IMR-90 (cell line): ENCODE data around the gene VPS37C. TPM values are rescaled to one million over a fixed set of nuclear protein-coding genes. Genes with fewer than 3 reads are reported as not detected.

ENCODE experiments used
- ATAC-seq: fragments of 200-7000 bp; cut with Tn5 transposase; 2 replicates; pipeline ENCODE4 v1.9.1; 2020; ENCODE audit warnings: low read depth, mild to moderate bottlenecking, moderate library complexity
- BruUV-seq: library from RNA; stranded (reverse); fragments of 400-500 nt; replicated peaks from 2 replicates; lab custom pipeline; 2021; lab: Mats Ljungman, UMichigan
- CTCF ChIA-PET: fragments of 300-600 bp; formaldehyde crosslinking; extraction: SDS; loops from one replicate; lab custom pipeline; 2021; ENCODE audit warnings: antibody characterized with exemption; lab: Yijun Ruan, JAX
- POLR2A ChIA-PET: fragments of 300-600 bp; sonication (Branson Sonifier 250); formaldehyde crosslinking; loops from one replicate; lab custom pipeline; 2022; ENCODE audit warnings: antibody characterized with exemption; ENCODE audit not compliant: unreplicated experiment; lab: Charles Lee
- DNase-seq: peaks from one replicate; pipeline ENCODE4 v3.0.0; 2013
- H2AFZ ChIP-seq: replicated peaks from 2 replicates; pipeline ENCODE3; 2013; ENCODE audit warnings: low read length, mild to moderate bottlenecking; ENCODE audit not compliant: poor library complexity
- H2AK5ac ChIP-seq: 2 replicates; pipeline ENCODE4 v1.6.1; 2013; ENCODE audit warnings: low read depth, low read length, inconsistent platforms
- H2AK9ac ChIP-seq: replicated peaks from 2 replicates; pipeline ENCODE3; 2013; ENCODE audit warnings: mild to moderate bottlenecking, low read depth, low read length, moderate library complexity; ENCODE audit not compliant: poor library complexity
- H2BK120ac ChIP-seq: 2 replicates; pipeline ENCODE4 v1.6.1; 2013; ENCODE audit warnings: low read depth, low read length, inconsistent platforms
- H2BK15ac ChIP-seq: 3 replicates; pipeline ENCODE4 v1.6.1; 2013; ENCODE audit warnings: low read depth, low read length, inconsistent platforms
- H2BK20ac ChIP-seq: 2 replicates; pipeline ENCODE4 v1.6.1; 2013; ENCODE audit warnings: low read depth, mild to moderate bottlenecking, inconsistent platforms, low read length, moderate library complexity
- H2BK5ac ChIP-seq: 2 replicates; pipeline ENCODE4 v1.6.1; 2013; ENCODE audit warnings: mild to moderate bottlenecking, low read depth, low read length, inconsistent platforms; ENCODE audit not compliant: poor library complexity, severe bottlenecking
- H3K14ac ChIP-seq: replicated peaks from 2 replicates; pipeline ENCODE4 v1.6.1; 2013; ENCODE audit warnings: low read depth, low read length, inconsistent platforms
- H3K18ac ChIP-seq: 2 replicates; pipeline ENCODE4 v1.6.1; 2013; ENCODE audit warnings: low read depth, low read length, control low read depth
- H3K23ac ChIP-seq: 2 replicates; pipeline ENCODE4 v1.6.1; 2013; ENCODE audit warnings: low read depth, low read length, inconsistent platforms
- H3K27ac ChIP-seq: 2 replicates; pipeline ENCODE4 v1.5.1; 2013; ENCODE audit warnings: mild to moderate bottlenecking, control low read depth, low read length; ENCODE audit not compliant: insufficient read depth
- H3K27me3 ChIP-seq: 2 replicates; pipeline ENCODE4 v1.6.1; 2013; ENCODE audit warnings: low read length; ENCODE audit not compliant: control insufficient read depth, insufficient read depth
- H3K36me3 ChIP-seq: 2 replicates; pipeline ENCODE4 v1.6.1; 2013; ENCODE audit warnings: low read length, mixed read lengths; ENCODE audit not compliant: control insufficient read depth, insufficient read depth
- H3K4ac ChIP-seq: 2 replicates; pipeline ENCODE4 v1.6.1; 2013; ENCODE audit warnings: low read depth, low read length, inconsistent platforms
- H3K4me1 ChIP-seq: 2 replicates; pipeline ENCODE4 v1.6.1; 2013; ENCODE audit warnings: low read length, mixed read lengths; ENCODE audit not compliant: control insufficient read depth, insufficient read depth
- H3K4me2 ChIP-seq: 2 replicates; pipeline ENCODE4 v1.6.1; 2013; ENCODE audit warnings: low read depth, mild to moderate bottlenecking, control low read depth, low read length, moderate library complexity
- H3K4me3 ChIP-seq: 2 replicates; pipeline ENCODE4 v1.5.1; 2013; ENCODE audit warnings: low read depth, mild to moderate bottlenecking, control low read depth, low read length, moderate library complexity; ENCODE audit not compliant: insufficient read depth
- H3K56ac ChIP-seq: 2 replicates; pipeline ENCODE4 v1.6.1; 2013; ENCODE audit warnings: low read length, inconsistent platforms; ENCODE audit not compliant: insufficient read depth; ENCODE audit errors: extremely low read depth
- H3K79me1 ChIP-seq, 2 experiments: 2 replicates each; pipeline ENCODE4 v1.6.1; 2013; ENCODE audit warnings: low read length in 2 of 2, inconsistent platforms in 1 of 2, low read depth in 1 of 2
- H3K9ac ChIP-seq: 2 replicates; pipeline ENCODE4 v1.6.1; 2013; ENCODE audit warnings: low read depth, low read length, control low read depth
- H3K9me1 ChIP-seq: 2 replicates; pipeline ENCODE4 v1.6.1; 2013; ENCODE audit warnings: low read length, inconsistent platforms; ENCODE audit not compliant: insufficient read depth
- H3K9me3 ChIP-seq: 2 replicates; pipeline ENCODE4 v1.6.1; 2013; ENCODE audit warnings: low read length; ENCODE audit not compliant: control insufficient read depth, insufficient read depth
- H4K20me1 ChIP-seq: 2 replicates; pipeline ENCODE4 v1.6.1; 2013; ENCODE audit warnings: low read length, inconsistent platforms; ENCODE audit not compliant: insufficient read depth
- H4K5ac ChIP-seq: 2 replicates; pipeline ENCODE4 v1.6.1; 2013; ENCODE audit warnings: mild to moderate bottlenecking, low read depth, low read length, control low read depth
- H4K8ac ChIP-seq, 2 experiments: 2 replicates each; pipeline ENCODE4 v1.6.1; 2013; ENCODE audit warnings: low read depth in 2 of 2, low read length in 2 of 2, control low read depth in 1 of 2, inconsistent platforms in 1 of 2
- H4K91ac ChIP-seq: 2 replicates; pipeline ENCODE4 v1.6.1; 2013; ENCODE audit warnings: low read depth, low read length, inconsistent platforms; ENCODE audit not compliant: insufficient read depth
- BHLHE40 ChIP-seq: fragments of 150-350 bp; IDR thresholded peaks from 2 replicates; pipeline ENCODE4 v1.6.1; 2016; ENCODE audit warnings: mild to moderate bottlenecking, low read depth, low read length
- CEBPB ChIP-seq: IDR thresholded peaks from 2 replicates; pipeline ENCODE4 v1.6.1; 2012; ENCODE audit warnings: low read depth, low read length, improper control_type of control experiment
- CHD1 ChIP-seq: IDR thresholded peaks from 2 replicates; pipeline ENCODE4 v1.6.1; 2012; ENCODE audit warnings: low read depth, low read length, improper control_type of control experiment
- MAFK ChIP-seq: IDR thresholded peaks from 2 replicates; pipeline ENCODE4 v1.6.1; 2012; ENCODE audit warnings: low read depth, low read length, improper control_type of control experiment
- POLR2A ChIP-seq: IDR thresholded peaks from 2 replicates; pipeline ENCODE4 v1.6.1; 2012; ENCODE audit warnings: mild to moderate bottlenecking, low read depth, low read length
- RFX5 ChIP-seq: IDR thresholded peaks from 2 replicates; pipeline ENCODE4 v1.8.0; 2012; ENCODE audit warnings: low read depth, mild to moderate bottlenecking, low read length, moderate library complexity
- WGBS, 2 experiments: methylation state at CpG; one replicate each; pipeline versions ENCODE4 v1.1.5 to v1.1.7; 2013; ENCODE audit warnings: missing lambda C conversion rate in 2 of 2; ENCODE audit not compliant: insufficient read length in 1 of 2; ENCODE audit errors: extremely low coverage in 2 of 2; 5-methylcytosine and 5-hydroxymethylcytosine counted together
- dilution Hi-C: fragments of 300-500 bp; cut with HindIII; formaldehyde crosslinking; loops from one replicate; pipeline ENCODE4 v1.14.3; 2018; ENCODE audit warnings: low sequenced_read_pairs; ENCODE audit not compliant: unreplicated experiment
- in situ Hi-C: fragments of 300-500 bp; cut with MboI; formaldehyde crosslinking; loops from 3 replicates; pipeline ENCODE4 v1.14.3; 2019; ENCODE audit warnings: low sequenced_read_pairs, inconsistent platforms, mixed read lengths
- intact Hi-C: fragments of 100-400 bp; cut with micrococcal nuclease; formaldehyde crosslinking; loops from 2 replicates; pipeline ENCODE4 v1.10.0; 2022
- polyA plus RNA-seq, 3 experiments: library from polyadenylated mRNA; depleted of rRNA; stranded (reverse); fragments of >200 nt; gene quantifications; 2 replicates each; pipeline ENCODE4 v1.2.3, GENCODE V29; 2012; ENCODE audit warnings: low replicate concordance in 1 of 3
- total RNA-seq: library from RNA; depleted of rRNA; stranded (reverse); fragments of >200 nt; gene quantifications from 2 replicates; pipeline ENCODE4 v1.2.3, GENCODE V29; 2012
- TF ChIP-seq, protein P1 (sequence below): fragments of 150-350 bp; IDR thresholded peaks from 2 replicates; pipeline ENCODE4 v1.6.1; 2016; ENCODE audit warnings: low read depth, mild to moderate bottlenecking, low read length, moderate library complexity, borderline replicate concordance
- TF ChIP-seq, protein P2 (sequence below): conservative IDR thresholded peaks from 2 replicates; pipeline ENCODE4 v1.5.1; 2012; ENCODE audit warnings: mild to moderate bottlenecking, low read depth, low read length, improper control_type of control experiment

VPS37C gene
- total and polyA plus RNA-seq, 2 of the 4 experiments (the other 2 are of a cell fraction), result 3.2 to 13.2 TPM

DNA sequence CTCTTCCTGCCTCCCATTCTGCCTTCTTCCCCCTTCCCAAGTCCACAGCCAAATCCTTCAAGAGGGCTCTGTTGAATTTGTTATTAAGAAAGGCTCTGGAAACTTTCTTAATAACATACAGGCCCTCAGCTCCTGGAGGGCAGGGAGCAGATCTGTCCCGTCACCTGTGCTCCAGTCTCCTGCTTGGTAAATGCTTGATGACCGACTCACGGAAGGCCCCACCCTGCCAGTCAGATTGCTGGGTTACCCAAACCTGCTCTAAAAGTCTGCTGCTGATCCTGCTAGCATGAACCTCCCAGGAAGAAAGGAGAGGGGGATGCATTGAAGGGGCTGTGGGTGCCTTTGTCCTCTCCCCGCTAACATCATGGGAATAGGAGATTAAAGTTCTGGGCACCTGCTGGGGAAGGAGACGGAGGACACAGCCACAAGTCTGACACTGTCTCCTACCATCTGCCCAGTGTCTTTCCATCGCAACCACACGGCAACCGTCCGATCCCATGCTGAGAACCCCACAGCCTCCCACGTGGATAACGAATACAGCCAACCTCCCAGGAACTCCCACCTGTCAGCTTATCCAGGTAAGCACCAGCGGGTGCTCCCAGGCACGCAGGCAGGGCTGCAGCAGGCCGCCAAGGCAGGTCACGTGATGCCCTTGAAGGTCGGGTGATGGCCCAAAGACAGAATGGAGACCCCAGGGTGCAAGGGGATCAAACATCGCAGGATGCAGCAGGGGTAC is 36.5 kb downstream of the VPS37C start:
- H4K8ac ChIP-seq, result no peak overlapping the region
- H4K20me1 ChIP-seq, result peaks cover 11% of the 10 kb centered on the region
- H2BK120ac ChIP-seq, result no peak overlapping the region
- no peak overlapping the region for H3K56ac ChIP-seq
- H3K79me1 ChIP-seq, result peaks cover 3 to 10% of the 10 kb centered on the region in 2 experiments; a peak in 1 of 4 replicates
- H3K27me3 ChIP-seq, result peaks cover 11% of the 10 kb centered on the region; the same call in 1 of the 2 replicates
- H3K4ac ChIP-seq, result no peak overlapping the region
- TF ChIP-seq MAFK, result no peak
- TF ChIP-seq, protein P1, sequence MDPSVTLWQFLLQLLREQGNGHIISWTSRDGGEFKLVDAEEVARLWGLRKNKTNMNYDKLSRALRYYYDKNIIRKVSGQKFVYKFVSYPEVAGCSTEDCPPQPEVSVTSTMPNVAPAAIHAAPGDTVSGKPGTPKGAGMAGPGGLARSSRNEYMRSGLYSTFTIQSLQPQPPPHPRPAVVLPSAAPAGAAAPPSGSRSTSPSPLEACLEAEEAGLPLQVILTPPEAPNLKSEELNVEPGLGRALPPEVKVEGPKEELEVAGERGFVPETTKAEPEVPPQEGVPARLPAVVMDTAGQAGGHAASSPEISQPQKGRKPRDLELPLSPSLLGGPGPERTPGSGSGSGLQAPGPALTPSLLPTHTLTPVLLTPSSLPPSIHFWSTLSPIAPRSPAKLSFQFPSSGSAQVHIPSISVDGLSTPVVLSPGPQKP, result no peak
- TF ChIP-seq, protein P2, sequence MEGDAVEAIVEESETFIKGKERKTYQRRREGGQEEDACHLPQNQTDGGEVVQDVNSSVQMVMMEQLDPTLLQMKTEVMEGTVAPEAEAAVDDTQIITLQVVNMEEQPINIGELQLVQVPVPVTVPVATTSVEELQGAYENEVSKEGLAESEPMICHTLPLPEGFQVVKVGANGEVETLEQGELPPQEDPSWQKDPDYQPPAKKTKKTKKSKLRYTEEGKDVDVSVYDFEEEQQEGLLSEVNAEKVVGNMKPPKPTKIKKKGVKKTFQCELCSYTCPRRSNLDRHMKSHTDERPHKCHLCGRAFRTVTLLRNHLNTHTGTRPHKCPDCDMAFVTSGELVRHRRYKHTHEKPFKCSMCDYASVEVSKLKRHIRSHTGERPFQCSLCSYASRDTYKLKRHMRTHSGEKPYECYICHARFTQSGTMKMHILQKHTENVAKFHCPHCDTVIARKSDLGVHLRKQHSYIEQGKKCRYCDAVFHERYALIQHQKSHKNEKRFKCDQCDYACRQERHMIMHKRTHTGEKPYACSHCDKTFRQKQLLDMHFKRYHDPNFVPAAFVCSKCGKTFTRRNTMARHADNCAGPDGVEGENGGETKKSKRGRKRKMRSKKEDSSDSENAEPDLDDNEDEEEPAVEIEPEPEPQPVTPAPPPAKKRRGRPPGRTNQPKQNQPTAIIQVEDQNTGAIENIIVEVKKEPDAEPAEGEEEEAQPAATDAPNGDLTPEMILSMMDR, result no peak
- no peak for TF ChIP-seq CEBPB
- TF ChIP-seq CHD1, result no peak
- no peak for TF ChIP-seq POLR2A
- TF ChIP-seq BHLHE40, result no peak
- no peak for TF ChIP-seq RFX5
- H3K14ac ChIP-seq, result no peak overlapping the region
- ATAC-seq, result no peak
- no peaks in the 10 kb centered on the region for H3K36me3 ChIP-seq
- DNase-seq, result no peak
- no peak overlapping the region for H3K27ac ChIP-seq
- H2BK20ac ChIP-seq, result no peak overlapping the region
- in situ Hi-C loops (loop anchor here (5.0 kb wide), 1 partner anchor 63 kb away; no protein-coding TSS in a partner anchor), dilution Hi-C loops (no loop called here), intact Hi-C loops (no loop called here)
- BruUV-seq, result no TSS peak
- no peak overlapping the region for H4K5ac ChIP-seq
- H3K4me1 ChIP-seq, result peaks cover 8% of the 10 kb centered on the region
- H2BK5ac ChIP-seq, result no peak overlapping the region
- H2AK5ac ChIP-seq, result no peak overlapping the region
- no peak overlapping the region for H2AFZ ChIP-seq
- H3K4me3 ChIP-seq, result no peak overlapping the region
- H2BK15ac ChIP-seq, result no peak overlapping the region
- POLR2A ChIA-PET, result no interaction called here
- no peak overlapping the region for H4K91ac ChIP-seq
- H2AK9ac ChIP-seq, result no peak overlapping the region
- H3K9ac ChIP-seq, result no peak overlapping the region
- H3K23ac ChIP-seq, result no peak overlapping the region
- peaks cover 11% of the 10 kb centered on the region; the same call in 1 of the 2 replicates for H3K9me1 ChIP-seq
- no peak overlapping the region for H3K4me2 ChIP-seq
- H3K9me3 ChIP-seq, result no peaks in the 10 kb centered on the region
- CTCF ChIA-PET, result no interaction called here
- WGBS, 2 experiments, result no CpG with 5 or more reads among the region's 17 CpGs
- H3K18ac ChIP-seq, result no peak overlapping the region
